ENCODE data around the gene CRYGS.

CRYGS gene

DNA sequence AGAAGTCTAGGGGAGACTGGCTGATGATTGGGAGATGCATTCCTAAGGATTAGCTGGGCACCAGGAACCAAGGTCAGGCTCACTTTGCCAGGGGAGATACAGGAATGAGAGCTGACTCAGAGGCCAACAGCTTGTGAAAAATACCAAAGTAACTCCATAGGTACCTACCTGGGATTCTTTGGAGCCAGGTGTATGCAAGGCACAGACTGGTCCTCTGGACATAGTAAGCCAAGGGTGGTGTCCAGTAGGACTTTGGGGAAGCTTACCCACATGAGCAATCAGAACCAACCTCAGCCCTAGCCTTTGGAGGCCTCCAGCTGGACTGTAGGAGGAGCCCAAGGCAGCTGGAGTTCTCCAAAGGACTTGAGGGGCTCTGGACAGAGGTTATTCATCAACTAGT, 47.5 kb downstream of the CRYGS start:
- Histone ChIP-seq H3K4me3 (ENCODE audit: severe bottlenecking) (no peak overlapping the region), H3K27ac (ENCODE audit: poor library complexity, severe bottlenecking) (no peak overlapping the region), H3K9me3 (ENCODE audit: severe bottlenecking) (no peaks in the 10 kb centered on the region), H3K4me1 (ENCODE audit: insufficient read depth, poor library complexity, severe bottlenecking) (no peaks in the 10 kb centered on the region), H3K27me3 (ENCODE audit: insufficient read depth, poor library complexity, severe bottlenecking) (no peaks in the 10 kb centered on the region), H3K36me3 (ENCODE audit: low read depth) (no peaks in the 10 kb centered on the region)
- no peak for DNase-seq (ENCODE audit: low spot score)
- ATAC-seq (ENCODE audit: low read depth) = peak; percentile 29; the same call in 1 of the 3 replicates
- TF ChIP-seq, protein P1, sequence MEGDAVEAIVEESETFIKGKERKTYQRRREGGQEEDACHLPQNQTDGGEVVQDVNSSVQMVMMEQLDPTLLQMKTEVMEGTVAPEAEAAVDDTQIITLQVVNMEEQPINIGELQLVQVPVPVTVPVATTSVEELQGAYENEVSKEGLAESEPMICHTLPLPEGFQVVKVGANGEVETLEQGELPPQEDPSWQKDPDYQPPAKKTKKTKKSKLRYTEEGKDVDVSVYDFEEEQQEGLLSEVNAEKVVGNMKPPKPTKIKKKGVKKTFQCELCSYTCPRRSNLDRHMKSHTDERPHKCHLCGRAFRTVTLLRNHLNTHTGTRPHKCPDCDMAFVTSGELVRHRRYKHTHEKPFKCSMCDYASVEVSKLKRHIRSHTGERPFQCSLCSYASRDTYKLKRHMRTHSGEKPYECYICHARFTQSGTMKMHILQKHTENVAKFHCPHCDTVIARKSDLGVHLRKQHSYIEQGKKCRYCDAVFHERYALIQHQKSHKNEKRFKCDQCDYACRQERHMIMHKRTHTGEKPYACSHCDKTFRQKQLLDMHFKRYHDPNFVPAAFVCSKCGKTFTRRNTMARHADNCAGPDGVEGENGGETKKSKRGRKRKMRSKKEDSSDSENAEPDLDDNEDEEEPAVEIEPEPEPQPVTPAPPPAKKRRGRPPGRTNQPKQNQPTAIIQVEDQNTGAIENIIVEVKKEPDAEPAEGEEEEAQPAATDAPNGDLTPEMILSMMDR (IDR thresholded peaks at IDR 0.05; ENCODE audit: poor library complexity, severe bottlenecking) = no peak

DNA sequence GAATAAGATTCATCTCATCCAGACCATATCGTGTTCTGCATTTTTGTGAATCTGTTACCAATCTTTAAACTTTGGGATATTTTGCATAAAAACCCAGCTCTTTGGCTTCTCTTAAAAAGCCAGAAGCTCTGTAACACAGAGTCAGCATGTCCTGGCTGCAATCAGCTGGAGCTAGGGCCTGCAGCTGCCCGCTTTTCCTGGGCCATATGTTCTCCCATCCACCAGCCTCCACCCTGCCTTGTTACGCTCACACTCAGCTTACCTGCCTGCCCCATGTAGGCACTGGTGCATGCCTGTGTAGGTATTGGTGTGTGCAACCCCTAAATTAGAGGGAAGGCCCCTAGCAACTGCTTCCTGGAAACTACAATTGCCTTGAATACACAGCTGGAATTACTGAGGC, 48.2 kb downstream of the CRYGS start:
- Histone ChIP-seq H3K27ac (ENCODE audit: poor library complexity, severe bottlenecking) (no peak overlapping the region), H3K27me3 (ENCODE audit: insufficient read depth, poor library complexity, severe bottlenecking) (no peaks in the 10 kb centered on the region), H3K4me3 (ENCODE audit: severe bottlenecking) (no peak overlapping the region), H3K4me1 (ENCODE audit: insufficient read depth, poor library complexity, severe bottlenecking) (no peaks in the 10 kb centered on the region), H3K36me3 (ENCODE audit: low read depth) (no peaks in the 10 kb centered on the region), H3K9me3 (ENCODE audit: severe bottlenecking) (no peaks in the 10 kb centered on the region)
- DNase-seq (ENCODE audit: low spot score) = no peak
- TF ChIP-seq, protein P1 (IDR thresholded peaks at IDR 0.05; ENCODE audit: poor library complexity, severe bottlenecking) = no peak
- no peak for ATAC-seq (ENCODE audit: low read depth)

DNA sequence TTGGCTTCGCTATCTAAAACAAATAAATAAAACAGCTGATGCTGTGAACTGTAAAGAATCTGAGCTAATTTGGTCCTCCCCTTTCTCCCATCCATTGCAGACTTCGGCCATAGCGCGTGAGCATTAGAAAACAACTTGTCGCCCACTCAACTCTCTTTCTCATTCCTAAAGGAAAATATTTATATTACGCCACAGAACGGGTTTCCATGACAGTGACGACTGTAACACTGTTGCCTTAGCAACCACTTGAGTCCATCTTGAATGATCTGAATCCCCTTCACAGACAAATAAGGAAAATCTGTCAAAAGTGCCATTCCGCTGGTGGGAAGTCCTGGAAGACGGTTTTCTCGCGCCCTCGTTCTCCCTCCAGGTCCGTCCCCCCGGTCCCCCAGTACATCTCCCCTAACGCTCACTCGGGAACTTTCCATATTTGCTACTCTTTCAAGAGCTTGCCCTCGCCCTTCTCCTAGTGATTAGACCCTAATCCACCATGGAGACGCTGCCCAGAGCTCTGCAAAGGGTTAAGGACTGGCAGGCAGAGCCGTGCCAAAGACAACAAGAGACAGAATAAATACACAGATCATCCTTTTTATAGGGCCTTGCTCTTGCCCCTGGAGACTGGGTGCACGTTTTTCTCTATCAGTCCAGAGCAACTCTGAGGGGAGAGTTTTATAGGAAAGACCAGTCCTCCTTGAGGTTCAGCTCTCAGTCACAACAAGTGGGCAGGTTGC, 50.5 kb downstream of the CRYGS start:
- H3K27me3 ChIP-seq (ENCODE audit: insufficient read depth, poor library complexity, severe bottlenecking) = peaks cover 3% of the 10 kb centered on the region
- DNase-seq (ENCODE audit: low spot score) (no peak), ATAC-seq (ENCODE audit: low read depth) (no peak)
- no peaks in the 10 kb centered on the region for H3K4me1 ChIP-seq (ENCODE audit: insufficient read depth, poor library complexity, severe bottlenecking)
- H3K9me3 ChIP-seq (ENCODE audit: severe bottlenecking) = no peaks in the 10 kb centered on the region
- no peak overlapping the region for H3K4me3 ChIP-seq (ENCODE audit: severe bottlenecking)
- no peaks in the 10 kb centered on the region for H3K36me3 ChIP-seq (ENCODE audit: low read depth)
- no peak overlapping the region for H3K27ac ChIP-seq (ENCODE audit: poor library complexity, severe bottlenecking)
- TF ChIP-seq, protein P1 (IDR thresholded peaks at IDR 0.05; ENCODE audit: poor library complexity, severe bottlenecking) = no peak

DNA sequence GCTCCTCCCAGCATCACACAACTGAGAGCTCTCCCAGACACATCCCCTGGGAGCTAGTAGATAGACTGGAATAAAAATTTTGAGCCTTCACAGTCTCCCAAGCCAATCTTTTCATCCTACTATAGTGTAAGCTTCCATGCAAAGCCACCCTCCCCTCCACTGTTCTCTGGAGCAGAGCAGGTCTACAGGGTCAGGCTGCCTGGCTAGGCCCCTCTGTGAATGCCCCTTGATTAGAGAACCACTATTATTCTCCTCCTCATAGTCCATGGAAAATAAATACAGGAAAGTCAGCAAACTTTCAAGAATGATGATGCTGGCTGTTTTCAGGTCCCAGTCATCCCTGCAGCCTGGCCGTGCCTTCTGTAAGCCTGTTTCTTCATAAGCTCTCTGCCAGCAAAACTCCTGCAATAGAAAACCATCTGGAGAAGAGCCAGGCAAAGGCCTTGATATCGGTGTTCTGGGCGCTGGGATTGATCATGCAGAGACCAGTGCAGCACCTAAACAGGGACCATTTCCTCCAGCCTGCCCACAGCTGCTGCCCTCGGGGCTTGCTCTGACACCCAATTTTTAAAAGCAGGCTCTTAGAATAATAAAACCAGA, 51.7 kb downstream of the CRYGS start:
- TF ChIP-seq, protein P1 (IDR thresholded peaks at IDR 0.05; ENCODE audit: poor library complexity, severe bottlenecking) = no peak
- Histone ChIP-seq H3K36me3 (ENCODE audit: low read depth) (no peaks in the 10 kb centered on the region), H3K9me3 (ENCODE audit: severe bottlenecking) (no peaks in the 10 kb centered on the region), H3K27ac (ENCODE audit: poor library complexity, severe bottlenecking) (no peak overlapping the region), H3K4me1 (ENCODE audit: insufficient read depth, poor library complexity, severe bottlenecking) (no peaks in the 10 kb centered on the region), H3K4me3 (ENCODE audit: severe bottlenecking) (no peak overlapping the region), H3K27me3 (ENCODE audit: insufficient read depth, poor library complexity, severe bottlenecking) (peaks cover 3% of the 10 kb centered on the region)
- ATAC-seq (ENCODE audit: low read depth) = no peak
- no peak for DNase-seq (ENCODE audit: low spot score)

DNA sequence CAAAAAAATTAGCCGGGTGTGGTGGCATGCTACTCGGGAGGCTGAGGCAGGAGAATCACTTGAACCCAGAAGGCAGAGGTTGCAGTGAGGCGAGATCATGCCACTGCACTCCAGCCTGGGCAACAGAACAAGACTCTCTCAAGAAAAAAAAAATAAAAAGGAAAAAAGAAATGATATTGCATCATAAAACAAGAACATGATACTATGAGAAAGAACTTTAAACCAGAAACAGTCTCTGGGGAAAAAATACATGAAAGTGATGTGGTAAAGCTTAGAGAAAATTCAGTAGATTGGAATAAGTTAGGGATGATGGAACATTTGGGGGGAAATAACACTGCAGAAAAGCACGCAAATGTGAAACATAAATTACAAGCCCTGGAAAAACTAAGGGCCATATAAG, 54.7 kb downstream of the CRYGS start:
- Histone ChIP-seq H3K4me3 (ENCODE audit: severe bottlenecking) (no peak overlapping the region), H3K4me1 (ENCODE audit: insufficient read depth, poor library complexity, severe bottlenecking) (no peaks in the 10 kb centered on the region), H3K27ac (ENCODE audit: poor library complexity, severe bottlenecking) (no peak overlapping the region), H3K27me3 (ENCODE audit: insufficient read depth, poor library complexity, severe bottlenecking) (peaks cover 3% of the 10 kb centered on the region), H3K36me3 (ENCODE audit: low read depth) (no peaks in the 10 kb centered on the region), H3K9me3 (ENCODE audit: severe bottlenecking) (no peaks in the 10 kb centered on the region)
- no peak for DNase-seq (ENCODE audit: low spot score)
- TF ChIP-seq, protein P1 (IDR thresholded peaks at IDR 0.05; ENCODE audit: poor library complexity, severe bottlenecking) = no peak
- ATAC-seq (ENCODE audit: low read depth) = no peak

Data from RWPE2 (cell line).